ENCODE measurements around the gene PGBD5.

PGBD5 gene

GRCh38 chr1:230301322-230301721 lies 124.8 kb downstream of the PGBD5 start:
- no peak overlapping the region for H3K4ac ChIP-seq (ENCODE audit: low read length)
- H3K18ac ChIP-seq (ENCODE audit: low read length): no peak overlapping the region
- H3K27me3 ChIP-seq (ENCODE audit: control insufficient read depth in 3 of 3, insufficient read depth in 3 of 3, low read depth in 1 of 3, low read length in 3 of 3): no peaks in the 10 kb centered on the region
- DNase-seq (ENCODE audit: low spot score): no peak
- no peaks in the 10 kb centered on the region for H3K36me3 ChIP-seq (replicated peaks in 1 of 2; ENCODE audit: control insufficient read depth in 2 of 2, insufficient read depth in 2 of 2, low read length in 2 of 2)
- H3K4me2 ChIP-seq (ENCODE audit: insufficient read depth, low read length, poor library complexity, severe bottlenecking): no peak overlapping the region
- no CpG with 5 or more reads among the region's 8 CpGs for WGBS, 2 donors (ENCODE audit: extremely low coverage in 2 of 2, insufficient read length in 2 of 2, insufficient replicate concordance in 1 of 2)
- no peak overlapping the region for H3K23ac ChIP-seq (ENCODE audit: low read depth, low read length, poor library complexity)
- H2BK12ac ChIP-seq (ENCODE audit: low read length): no peak overlapping the region
- no peak overlapping the region for H2AFZ ChIP-seq (ENCODE audit: low read length)
- no peak overlapping the region for H3K9ac ChIP-seq (ENCODE audit: low read depth, low read length, poor library complexity)
- H3K14ac ChIP-seq (ENCODE audit: low read length): no peak overlapping the region
- peaks cover 2 to 5% of the 10 kb centered on the region in 2 donors for H3K4me1 ChIP-seq (ENCODE audit: control insufficient read depth in 2 of 2, insufficient read depth in 1 of 2, low read depth in 1 of 2, low read length in 2 of 2)
- H3K27ac ChIP-seq (replicated peaks; ENCODE audit: low read length): no peak overlapping the region
- H2BK5ac ChIP-seq (ENCODE audit: low read length): no peak overlapping the region
- H2BK120ac ChIP-seq (ENCODE audit: low read depth, low read length): no peak overlapping the region
- no peak overlapping the region for H3K4me3 ChIP-seq (ENCODE audit: low read length in 2 of 2)
- no peak overlapping the region for H4K91ac ChIP-seq (ENCODE audit: low read depth, low read length, poor library complexity)
- no peak overlapping the region for H4K8ac ChIP-seq (ENCODE audit: low read depth, low read length)
- H2AK5ac ChIP-seq (ENCODE audit: low read depth, low read length): peak overlapping the region; percentile 91
- H3K9me3 ChIP-seq (replicated peaks in 1 of 2; ENCODE audit: control insufficient read depth in 2 of 2, insufficient read depth in 1 of 2, low read depth in 1 of 2, low read length in 2 of 2): no peaks in the 10 kb centered on the region
- H2BK15ac ChIP-seq (ENCODE audit: low read length): no peak overlapping the region
- H3K79me1 ChIP-seq (ENCODE audit: low read depth, low read length): no peaks in the 10 kb centered on the region

GRCh38 chr1:230300322-230301301 lies 125.5 kb downstream of the PGBD5 start:
- peaks cover 2 to 5% of the 10 kb centered on the region in 2 donors for H3K4me1 ChIP-seq (ENCODE audit: control insufficient read depth in 2 of 2, insufficient read depth in 1 of 2, low read depth in 1 of 2, low read length in 2 of 2)
- H3K79me1 ChIP-seq (ENCODE audit: low read depth, low read length): no peaks in the 10 kb centered on the region
- H4K91ac ChIP-seq (ENCODE audit: low read depth, low read length, poor library complexity): no peak overlapping the region
- no peaks in the 10 kb centered on the region for H3K9me3 ChIP-seq (replicated peaks in 1 of 2; ENCODE audit: control insufficient read depth in 2 of 2, insufficient read depth in 1 of 2, low read depth in 1 of 2, low read length in 2 of 2)
- no peak overlapping the region for H2BK15ac ChIP-seq (ENCODE audit: low read length)
- DNase-seq (ENCODE audit: low spot score): no peak
- H3K18ac ChIP-seq (ENCODE audit: low read length): peak overlapping the region; percentile 66
- no CpG with 5 or more reads among the region's 26 CpGs for WGBS, 2 donors (ENCODE audit: extremely low coverage in 2 of 2, insufficient read length in 2 of 2, insufficient replicate concordance in 1 of 2)
- peak overlapping the region; percentile 58 for H3K23ac ChIP-seq (ENCODE audit: low read depth, low read length, poor library complexity)
- no peak overlapping the region for H2AFZ ChIP-seq (ENCODE audit: low read length)
- H3K4me2 ChIP-seq (ENCODE audit: insufficient read depth, low read length, poor library complexity, severe bottlenecking): no peak overlapping the region
- no peak overlapping the region for H2BK120ac ChIP-seq (ENCODE audit: low read depth, low read length)
- H2BK5ac ChIP-seq (ENCODE audit: low read length): no peak overlapping the region
- H3K4ac ChIP-seq (ENCODE audit: low read length): no peak overlapping the region
- no peak overlapping the region for H3K9ac ChIP-seq (ENCODE audit: low read depth, low read length, poor library complexity)
- no peaks in the 10 kb centered on the region for H3K36me3 ChIP-seq (replicated peaks in 1 of 2; ENCODE audit: control insufficient read depth in 2 of 2, insufficient read depth in 2 of 2, low read length in 2 of 2)
- H3K4me3 ChIP-seq (ENCODE audit: low read length in 2 of 2): no peak overlapping the region
- H3K14ac ChIP-seq (ENCODE audit: low read length): peak overlapping the region; percentile 48
- H3K27me3 ChIP-seq (ENCODE audit: control insufficient read depth in 3 of 3, insufficient read depth in 3 of 3, low read depth in 1 of 3, low read length in 3 of 3): no peaks in the 10 kb centered on the region
- no peak overlapping the region for H3K27ac ChIP-seq (replicated peaks; ENCODE audit: low read length)
- H2BK12ac ChIP-seq (ENCODE audit: low read length): peak overlapping the region; percentile 30
- H2AK5ac ChIP-seq (ENCODE audit: low read depth, low read length): peak overlapping the region; percentile 91
- H4K8ac ChIP-seq (ENCODE audit: low read depth, low read length): no peak overlapping the region

- H2BK15ac ChIP-seq (ENCODE audit: low read length): no peak overlapping the region
- peak overlapping the region; percentile 95 for H2AFZ ChIP-seq (ENCODE audit: low read length)
- no peak overlapping the region for H3K14ac ChIP-seq (ENCODE audit: low read length)
- H3K4me1 ChIP-seq (ENCODE audit: control insufficient read depth in 2 of 2, insufficient read depth in 1 of 2, low read depth in 1 of 2, low read length in 2 of 2): peaks cover 2 to 5% of the 10 kb centered on the region in 2 donors
- H2BK12ac ChIP-seq (ENCODE audit: low read length): peak overlapping the region; percentile 36
- no peak overlapping the region for H3K9ac ChIP-seq (ENCODE audit: low read depth, low read length, poor library complexity)
- H3K4ac ChIP-seq (ENCODE audit: low read length): no peak overlapping the region
- H3K79me1 ChIP-seq (ENCODE audit: low read depth, low read length): no peaks in the 10 kb centered on the region
- no peak overlapping the region for H3K4me2 ChIP-seq (ENCODE audit: insufficient read depth, low read length, poor library complexity, severe bottlenecking)
- no peak overlapping the region for H3K23ac ChIP-seq (ENCODE audit: low read depth, low read length, poor library complexity)
- no peaks in the 10 kb centered on the region for H3K36me3 ChIP-seq (replicated peaks in 1 of 2; ENCODE audit: control insufficient read depth in 2 of 2, insufficient read depth in 2 of 2, low read length in 2 of 2)
- no peak overlapping the region for H4K91ac ChIP-seq (ENCODE audit: low read depth, low read length, poor library complexity)
- H3K27me3 ChIP-seq (ENCODE audit: control insufficient read depth in 3 of 3, insufficient read depth in 3 of 3, low read depth in 1 of 3, low read length in 3 of 3): no peaks in the 10 kb centered on the region
- H2AK5ac ChIP-seq (ENCODE audit: low read depth, low read length): no peak overlapping the region
- no peak overlapping the region for H3K18ac ChIP-seq (ENCODE audit: low read length)
- no peaks in the 10 kb centered on the region for H3K9me3 ChIP-seq (replicated peaks in 1 of 2; ENCODE audit: control insufficient read depth in 2 of 2, insufficient read depth in 1 of 2, low read depth in 1 of 2, low read length in 2 of 2)
- DNase-seq (ENCODE audit: low spot score): no peak
- no peak overlapping the region for H3K4me3 ChIP-seq (ENCODE audit: low read length in 2 of 2)
- H4K8ac ChIP-seq (ENCODE audit: low read depth, low read length): no peak overlapping the region
- no CpG with 5 or more reads among the region's 15 CpGs for WGBS, 2 donors (ENCODE audit: extremely low coverage in 2 of 2, insufficient read length in 2 of 2, insufficient replicate concordance in 1 of 2)
- H3K27ac ChIP-seq (replicated peaks; ENCODE audit: low read length): no peak overlapping the region
- H2BK120ac ChIP-seq (ENCODE audit: low read depth, low read length): no peak overlapping the region
- H2BK5ac ChIP-seq (ENCODE audit: low read length): no peak overlapping the region
Measured at GRCh38 chr1:230299191-230300006, 126.7 kb downstream of the PGBD5 start.

- Histone ChIP-seq H3K18ac (ENCODE audit: low read length) (no peak overlapping the region), H3K14ac (ENCODE audit: low read length) (no peak overlapping the region), H3K4me3 (ENCODE audit: low read length in 2 of 2) (no peak overlapping the region), H4K91ac (ENCODE audit: low read depth, low read length, poor library complexity) (no peak overlapping the region), H3K23ac (ENCODE audit: low read depth, low read length, poor library complexity) (no peak overlapping the region), H3K27ac (replicated peaks; ENCODE audit: low read length) (no peak overlapping the region), H3K27me3 (ENCODE audit: control insufficient read depth in 3 of 3, insufficient read depth in 3 of 3, low read depth in 1 of 3, low read length in 3 of 3) (peaks cover 0 to 15% (median 7%) of the 10 kb centered on the region in 3 experiments), H3K79me1 (ENCODE audit: low read depth, low read length) (no peaks in the 10 kb centered on the region), H3K4me1 (ENCODE audit: control insufficient read depth in 2 of 2, insufficient read depth in 1 of 2, low read depth in 1 of 2, low read length in 2 of 2) (peaks cover 11 to 14% of the 10 kb centered on the region in 2 donors), H2BK15ac (ENCODE audit: low read length) (no peak overlapping the region), H3K4ac (ENCODE audit: low read length) (no peak overlapping the region), H2BK120ac (ENCODE audit: low read depth, low read length) (no peak overlapping the region), H3K36me3 (replicated peaks in 1 of 2; ENCODE audit: control insufficient read depth in 2 of 2, insufficient read depth in 2 of 2, low read length in 2 of 2) (no peaks in the 10 kb centered on the region), H3K9me3 (replicated peaks in 1 of 2; ENCODE audit: control insufficient read depth in 2 of 2, insufficient read depth in 1 of 2, low read depth in 1 of 2, low read length in 2 of 2) (no peaks in the 10 kb centered on the region), H2BK5ac (ENCODE audit: low read length) (no peak overlapping the region), H4K8ac (ENCODE audit: low read depth, low read length) (no peak overlapping the region), H3K4me2 (ENCODE audit: insufficient read depth, low read length, poor library complexity, severe bottlenecking) (no peak overlapping the region), H3K9ac (ENCODE audit: low read depth, low read length, poor library complexity) (no peak overlapping the region), H2BK12ac (ENCODE audit: low read length) (no peak overlapping the region), H2AFZ (ENCODE audit: low read length) (no peak overlapping the region), H2AK5ac (ENCODE audit: low read depth, low read length) (no peak overlapping the region)
- WGBS, 2 donors (ENCODE audit: extremely low coverage in 2 of 2, insufficient read length in 2 of 2, insufficient replicate concordance in 1 of 2): no CpG with 5 or more reads among the region's 3 CpGs
- DNase-seq (ENCODE audit: low spot score): no peak
Measured at GRCh38 chr1:230295367-230295766, 130.8 kb downstream of the PGBD5 start.
